LoVo (cell line): ENCODE measurements around the gene VSIG10L2.

Experiments used
- DNase-seq: peaks from one replicate; pipeline ENCODE4 v3.0.0-alpha.2; 2016; ENCODE audit warnings: low spot score

The VSIG10L2 gene

DNA sequence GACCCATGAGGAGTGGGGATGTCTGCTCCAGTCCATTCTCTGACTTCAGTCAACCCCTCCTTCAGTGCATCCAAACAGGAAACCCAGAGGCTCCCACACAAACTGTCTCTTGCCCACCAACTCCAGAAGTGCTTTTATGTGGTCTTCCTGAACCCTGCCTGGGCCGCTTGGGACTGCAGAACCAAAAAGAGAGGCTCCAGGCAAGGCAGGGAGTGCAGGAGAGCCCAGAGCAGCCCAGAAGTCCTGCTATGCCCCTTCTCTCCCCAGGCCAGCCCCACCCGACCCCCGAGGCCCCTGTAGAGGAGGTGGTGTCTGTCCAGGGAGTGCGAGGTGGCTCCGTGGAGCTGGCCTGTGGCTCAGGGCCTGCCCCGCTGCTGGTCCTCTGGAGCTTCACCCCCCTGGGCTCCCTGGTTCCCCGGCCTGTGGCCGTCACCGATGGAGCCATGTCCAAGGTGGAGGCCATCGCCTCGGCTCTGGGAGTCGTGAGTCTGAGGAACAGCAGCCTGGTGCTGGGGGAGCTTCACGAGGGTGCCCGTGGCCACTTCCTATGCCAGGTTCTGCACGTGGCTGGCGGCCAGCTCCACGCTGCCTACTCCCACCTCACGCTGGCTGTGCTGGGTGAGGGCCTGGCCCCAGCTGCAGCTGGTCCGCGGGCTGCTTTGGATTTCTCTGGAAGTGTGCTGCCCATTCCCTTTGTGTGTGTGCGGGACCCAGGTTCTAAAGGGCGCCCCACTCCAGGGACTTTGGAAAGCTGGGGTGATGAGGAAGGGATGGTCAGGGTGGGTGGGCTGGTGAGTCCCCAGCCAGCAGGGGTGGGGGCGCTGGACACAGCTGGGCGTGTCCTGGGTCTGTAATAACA, 1.8 kb downstream of the VSIG10L2 start:
- no peak for DNase-seq

DNA sequence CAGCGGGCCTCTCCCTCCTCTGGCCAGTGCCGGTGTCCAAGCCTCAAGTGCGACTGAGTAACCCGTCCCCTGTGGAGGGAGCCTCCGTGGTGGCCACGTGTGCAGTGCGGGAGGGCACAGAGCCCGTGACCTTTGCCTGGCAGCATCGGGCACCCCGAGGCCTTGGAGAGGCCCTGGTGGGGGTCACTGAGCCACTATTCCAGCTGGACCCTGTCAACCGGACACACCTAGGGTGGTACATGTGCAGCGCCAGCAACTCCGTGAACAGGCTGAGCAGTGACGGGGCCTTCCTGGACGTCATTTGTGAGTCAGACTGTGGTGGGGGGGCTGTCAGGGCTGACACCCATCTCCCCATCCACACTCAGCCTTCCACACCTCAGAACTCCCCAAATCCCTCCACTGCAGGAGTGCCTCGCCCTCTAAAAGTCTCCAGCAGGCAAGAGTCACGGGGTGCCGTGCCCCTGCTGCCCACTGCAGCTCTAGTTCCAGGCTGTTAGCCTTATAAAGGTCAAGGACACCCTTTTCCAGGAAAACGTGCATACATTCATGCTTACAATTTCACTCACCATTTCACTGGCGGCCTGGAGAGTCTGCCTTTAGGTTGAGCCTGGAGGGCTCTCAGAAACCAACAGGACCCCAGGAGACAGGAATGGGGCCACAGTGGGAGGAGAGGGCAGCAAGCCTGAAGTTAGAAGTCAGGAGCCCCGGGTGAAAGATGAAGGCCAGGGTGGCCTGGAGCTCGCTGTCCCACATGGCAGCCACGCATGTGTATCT, 2.6 kb downstream of the VSIG10L2 start:
- DNase-seq, result no peak

DNA sequence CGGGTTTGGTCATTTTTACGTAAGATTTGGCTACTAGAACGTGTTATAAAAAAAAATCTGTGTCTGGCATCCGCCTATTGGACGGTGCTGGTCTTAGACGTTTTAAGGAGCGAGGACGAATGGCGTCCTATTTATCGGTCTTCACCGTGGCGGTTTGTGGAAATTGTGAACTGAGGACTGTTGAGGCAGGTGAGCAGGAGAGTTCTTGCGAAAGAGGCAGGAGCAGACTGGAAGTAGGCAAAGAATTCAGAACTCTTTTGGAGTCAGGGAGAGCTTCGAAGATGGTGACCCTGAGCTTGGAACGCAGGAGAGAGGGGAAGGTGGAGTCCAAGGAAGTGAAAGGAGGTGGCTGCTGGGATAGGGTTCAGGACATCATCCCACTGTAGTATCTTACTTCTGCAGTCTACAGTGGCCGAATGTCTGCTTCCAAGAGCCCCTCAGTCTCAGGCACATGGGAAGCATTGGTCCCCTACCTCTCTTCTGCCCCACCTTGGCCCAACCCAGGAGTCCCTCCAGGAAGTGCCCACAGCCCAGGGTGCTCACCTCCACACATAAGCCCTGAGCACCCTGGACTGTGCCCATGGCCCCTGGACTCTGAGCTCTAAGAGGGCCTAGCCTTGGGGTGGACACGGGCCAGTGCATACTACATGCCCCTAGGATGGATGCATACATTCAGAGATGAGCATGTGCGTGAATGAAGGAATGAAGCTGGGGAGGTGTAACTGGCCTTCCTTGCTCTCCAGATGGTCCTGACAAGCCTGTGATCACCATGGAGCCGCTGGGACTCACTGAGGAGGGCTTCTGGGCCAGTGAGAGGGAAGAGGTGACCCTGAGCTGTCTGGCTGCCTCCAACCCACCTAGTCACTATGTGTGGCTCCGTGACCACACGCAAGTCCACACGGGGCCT, 3.7 kb downstream of the VSIG10L2 start:
- DNase-seq, result no peak

DNA sequence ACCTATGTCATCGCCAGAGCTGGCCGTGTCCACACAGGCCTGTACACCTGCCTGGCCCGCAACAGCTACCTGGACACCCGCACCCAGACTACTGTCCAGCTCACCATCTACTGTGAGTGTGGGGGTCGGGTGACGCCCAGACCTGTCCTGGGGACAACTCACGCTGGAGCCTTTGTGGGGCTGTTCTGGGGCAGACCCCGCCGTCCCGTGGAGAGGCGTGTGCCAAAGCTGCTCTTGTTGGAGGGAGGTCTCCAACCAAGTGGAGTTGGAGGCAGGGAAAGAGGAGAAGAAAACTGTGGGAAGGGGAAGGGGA, 4.3 kb downstream of the VSIG10L2 start:
- DNase-seq, result no peak

DNA sequence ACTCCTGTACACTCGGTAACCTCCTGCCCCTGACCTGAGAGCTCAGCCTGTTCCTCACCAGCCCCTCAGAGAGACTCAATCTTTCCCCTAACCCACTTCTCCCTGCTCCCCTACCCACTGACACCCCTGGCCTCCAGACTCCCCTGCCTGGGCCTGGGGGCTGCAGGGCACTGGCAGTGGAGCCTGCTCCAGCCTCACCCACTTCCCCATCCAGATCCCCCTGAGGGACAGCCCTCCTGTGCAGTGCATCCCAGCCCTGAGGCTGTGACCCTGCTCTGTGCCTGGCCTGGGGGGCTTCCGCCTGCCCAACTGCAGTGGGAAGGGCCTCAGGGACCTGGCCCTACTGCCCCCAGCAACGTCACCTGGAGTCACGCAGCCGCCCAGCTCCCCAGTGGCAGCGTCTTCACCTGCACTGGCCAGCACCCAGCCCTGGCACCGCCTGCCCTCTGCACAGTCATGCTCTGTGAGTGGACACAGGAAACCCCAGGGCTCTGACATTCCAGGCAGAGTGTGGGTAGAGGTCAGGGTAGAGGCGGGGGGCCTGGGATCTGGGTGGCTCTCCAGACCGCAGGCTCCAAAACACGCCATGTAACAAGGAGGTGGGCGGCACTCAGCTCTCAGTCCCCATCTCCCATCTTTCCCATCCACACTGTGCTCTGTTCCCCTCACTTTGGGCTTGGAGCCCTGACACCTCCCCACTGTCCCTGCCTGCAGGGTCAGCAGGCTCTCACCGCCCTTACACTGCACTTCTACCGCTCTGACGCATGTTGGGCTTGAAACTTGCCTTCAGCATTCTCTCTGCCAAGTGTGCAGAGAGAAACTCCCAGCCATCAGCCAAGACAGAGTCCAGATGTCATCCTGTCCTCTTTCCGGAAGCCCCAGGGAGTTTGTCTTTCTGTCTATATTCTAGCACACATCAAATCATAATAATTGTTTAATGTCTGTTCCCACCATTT, 5.1 kb downstream of the VSIG10L2 start:
- DNase-seq, result no peak

DNA sequence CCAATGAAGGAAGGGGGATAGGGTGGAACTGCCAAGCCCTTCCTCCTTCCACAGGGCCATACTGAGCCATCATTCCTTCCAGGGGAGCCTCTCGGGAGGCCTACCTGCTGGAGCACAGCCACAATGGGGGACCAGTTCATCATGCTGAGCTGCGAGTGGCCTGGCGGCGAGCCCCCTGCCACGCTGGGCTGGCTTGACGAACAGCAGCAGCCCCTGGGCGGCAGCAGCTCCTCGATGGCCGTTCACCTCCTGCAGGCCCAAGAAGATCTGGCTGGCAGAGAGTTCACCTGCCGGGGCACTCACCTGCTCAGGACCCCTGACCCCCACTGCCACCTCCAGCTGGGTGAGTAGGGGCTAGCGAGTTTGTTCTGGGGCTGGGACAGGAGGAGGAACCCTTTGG, 5.9 kb downstream of the VSIG10L2 start:
- DNase-seq, result no peak

DNA sequence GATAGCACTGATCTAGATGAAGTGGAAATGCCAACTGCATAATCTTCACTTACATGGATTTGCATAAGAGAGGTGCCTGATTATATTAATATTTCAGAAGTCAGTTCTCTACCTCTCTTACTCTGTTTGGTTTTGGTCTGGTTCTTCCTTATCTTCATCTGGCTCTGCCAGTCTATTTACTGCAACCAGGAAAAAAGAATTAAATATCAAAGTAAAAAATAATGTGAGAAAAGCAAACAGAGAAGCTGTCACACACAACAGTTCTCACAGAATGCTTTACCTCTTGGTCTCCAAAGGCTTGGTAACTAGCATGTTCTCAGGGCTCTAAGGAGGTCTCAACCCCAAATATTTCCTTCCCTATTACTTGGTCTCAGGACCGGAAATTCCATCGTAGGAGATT, 6.7 kb downstream of the VSIG10L2 start:
- DNase-seq, result no peak

DNA sequence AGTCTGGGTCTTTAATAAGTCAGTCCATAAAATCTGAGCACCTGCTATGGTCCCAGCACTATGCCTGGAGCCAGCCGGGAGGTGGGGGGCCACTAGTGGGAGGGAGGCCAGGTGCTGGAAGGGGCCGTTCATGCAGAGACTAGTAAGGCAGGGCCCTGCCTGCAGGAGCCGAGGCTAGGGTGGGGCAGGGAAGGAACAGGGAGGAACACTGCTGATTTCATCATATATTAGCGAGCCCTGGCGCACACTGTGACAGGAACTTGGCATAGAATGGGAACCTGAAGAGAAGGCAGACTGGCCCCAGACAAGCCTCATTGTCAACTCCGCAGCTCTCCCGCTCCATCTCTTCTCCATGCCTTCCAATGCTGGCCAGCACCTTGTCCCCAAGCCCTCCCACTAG, 7.1 kb downstream of the VSIG10L2 start:
- no peak for DNase-seq

DNA sequence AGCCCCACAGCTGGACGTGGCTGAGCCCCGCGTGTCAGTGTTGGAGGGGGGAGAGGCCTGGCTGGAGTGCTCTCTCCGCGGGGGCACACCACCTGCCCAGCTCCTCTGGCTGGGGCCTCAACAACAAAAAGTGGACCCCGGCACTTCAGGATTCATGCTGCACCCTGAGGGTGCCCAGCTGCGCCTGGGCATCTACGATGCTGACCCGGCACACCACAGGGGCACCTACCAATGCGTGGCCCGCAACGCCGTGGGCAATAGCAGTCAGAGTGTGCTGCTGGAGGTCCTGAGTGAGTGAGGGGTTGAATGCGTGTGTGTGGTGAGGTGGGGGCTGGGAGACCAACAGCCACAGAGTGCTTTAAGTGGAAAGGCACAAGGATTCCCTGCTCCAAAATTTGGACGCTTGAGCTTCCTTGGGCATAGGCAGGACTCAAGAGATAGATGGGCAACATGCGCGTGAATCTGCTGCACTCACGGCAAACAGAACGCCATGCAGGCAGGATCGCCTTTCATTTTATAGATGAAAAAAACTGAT, 7.6 kb downstream of the VSIG10L2 start:
- DNase-seq, result no peak

DNA sequence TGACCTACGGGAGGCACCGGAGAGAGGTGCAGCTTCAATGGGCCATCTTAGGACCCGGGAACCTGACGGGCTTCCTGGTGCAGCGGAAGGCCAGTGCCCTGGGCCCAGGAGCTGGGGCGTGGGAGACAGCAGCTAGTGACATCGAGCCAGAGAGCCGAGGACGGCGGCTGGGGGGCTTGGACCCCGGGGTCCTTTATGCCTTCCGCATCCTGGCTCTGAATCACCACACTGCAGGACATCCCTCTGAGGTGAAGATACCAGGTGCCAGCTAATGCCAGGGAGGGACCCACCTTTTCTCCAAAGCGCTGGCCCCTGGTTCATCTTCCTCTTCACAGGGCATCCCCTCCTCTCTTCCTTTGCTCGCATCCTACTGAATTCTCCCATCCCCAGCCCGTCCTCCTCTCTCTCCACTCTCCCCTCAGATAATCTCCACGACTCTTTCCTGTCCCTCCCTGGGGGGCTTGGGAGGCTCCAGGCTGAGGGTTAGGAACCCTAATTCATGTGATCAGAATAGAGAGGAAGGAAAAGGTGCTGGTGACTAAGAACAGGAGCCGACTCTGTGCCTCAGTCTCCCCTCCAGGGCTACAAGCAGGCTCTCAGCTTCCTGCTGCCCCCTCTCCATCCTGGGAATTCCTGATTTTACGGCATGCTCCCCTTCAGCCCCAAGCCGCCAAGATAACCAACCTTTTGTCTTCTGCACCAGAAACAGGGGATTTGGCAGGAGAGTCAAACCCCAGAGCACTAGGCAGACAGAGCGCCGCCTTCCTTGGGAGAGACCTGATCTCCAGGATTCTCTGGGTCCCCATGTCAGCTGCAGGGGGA, 8.5 kb downstream of the VSIG10L2 start:
- no peak for DNase-seq

DNA sequence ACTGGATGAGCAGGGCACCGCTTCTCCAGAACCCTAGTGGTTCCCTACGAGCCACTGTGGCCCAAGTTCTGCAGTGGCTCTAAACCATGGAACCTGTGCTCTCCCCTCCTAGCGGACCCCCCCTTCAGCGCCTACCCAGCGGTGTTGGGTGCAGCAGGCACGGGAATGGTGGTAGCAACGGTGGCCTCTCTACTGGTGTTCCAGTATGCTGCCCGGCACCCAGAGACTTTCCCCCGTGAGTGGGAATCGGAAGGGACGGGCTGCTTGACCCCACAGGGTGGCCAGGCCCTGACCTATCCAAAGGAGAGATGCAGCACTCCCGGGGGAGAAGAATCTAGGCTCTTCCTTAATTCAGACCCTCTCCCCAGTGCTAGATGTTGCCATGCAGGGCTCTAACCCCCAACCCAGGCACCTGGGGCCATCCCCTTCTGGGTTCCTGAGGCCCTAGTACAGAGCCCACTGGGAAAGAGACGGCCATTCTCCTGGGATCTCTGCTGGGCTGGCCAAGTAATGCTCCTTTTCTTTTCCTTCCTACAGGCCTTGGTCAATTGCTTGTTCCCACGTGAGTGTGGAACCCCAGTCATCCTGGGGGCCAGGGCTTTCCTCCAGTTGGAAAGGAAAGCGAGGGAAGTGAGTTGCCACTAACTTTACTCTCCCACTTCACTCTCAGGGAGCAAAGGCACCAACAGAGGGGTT, 9.2 kb downstream of the VSIG10L2 start:
- DNase-seq, result no peak

DNA sequence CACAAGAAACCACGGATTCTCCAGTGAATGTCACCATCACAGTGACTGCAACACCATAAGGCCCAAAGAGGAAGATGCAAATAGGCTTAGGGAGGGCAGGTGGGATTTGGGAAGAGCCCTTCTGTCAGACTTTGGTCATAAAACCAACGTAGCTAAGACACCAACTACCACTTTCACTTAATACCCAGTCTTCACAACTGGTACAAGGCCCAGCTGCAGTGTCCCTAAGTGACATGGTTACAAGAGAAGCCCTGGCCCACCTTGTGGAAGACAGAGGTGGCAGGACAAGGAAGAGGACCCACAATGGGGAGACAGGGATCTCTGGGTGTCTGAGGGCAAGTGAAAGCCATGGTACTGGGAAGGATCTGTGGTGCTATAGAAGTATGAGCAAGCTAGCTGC, 10.0 kb downstream of the VSIG10L2 start:
- no peak for DNase-seq

DNA sequence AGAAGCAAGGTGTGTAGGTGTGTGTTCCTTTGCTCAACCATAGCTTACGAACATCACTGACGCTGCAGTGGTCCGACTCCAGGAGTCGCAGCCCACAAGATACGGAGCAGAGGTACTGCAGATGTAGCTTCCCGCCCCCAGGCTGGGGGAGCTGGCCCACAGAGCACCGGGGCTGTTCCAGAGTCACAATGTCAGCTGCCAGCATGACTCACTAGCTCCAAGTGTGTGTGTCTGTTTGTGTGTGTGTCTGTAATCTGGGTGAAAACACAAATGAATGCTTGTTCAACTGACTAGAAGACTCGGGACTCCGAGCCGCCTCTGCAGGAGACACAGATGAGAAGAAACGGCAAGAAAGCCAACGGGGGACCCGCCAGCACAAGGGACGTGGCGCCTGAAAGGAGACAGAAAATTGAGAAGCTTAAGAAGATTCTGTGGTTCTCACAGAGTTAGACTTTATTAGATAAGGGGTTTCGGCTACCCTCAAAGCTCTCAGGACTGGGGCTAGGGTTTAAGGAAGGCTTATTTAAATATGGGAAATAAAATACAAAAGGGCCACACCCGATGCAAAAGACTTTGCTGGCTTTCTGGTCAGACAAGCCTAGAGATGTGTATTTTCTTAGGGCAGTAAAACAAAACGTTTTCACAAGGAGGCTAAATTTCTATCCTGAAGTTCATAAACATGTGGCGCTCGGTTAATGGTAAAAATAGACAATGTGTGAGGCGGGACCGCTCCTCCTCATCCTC, 10.7 kb downstream of the VSIG10L2 start:
- DNase-seq, result no peak

DNA sequence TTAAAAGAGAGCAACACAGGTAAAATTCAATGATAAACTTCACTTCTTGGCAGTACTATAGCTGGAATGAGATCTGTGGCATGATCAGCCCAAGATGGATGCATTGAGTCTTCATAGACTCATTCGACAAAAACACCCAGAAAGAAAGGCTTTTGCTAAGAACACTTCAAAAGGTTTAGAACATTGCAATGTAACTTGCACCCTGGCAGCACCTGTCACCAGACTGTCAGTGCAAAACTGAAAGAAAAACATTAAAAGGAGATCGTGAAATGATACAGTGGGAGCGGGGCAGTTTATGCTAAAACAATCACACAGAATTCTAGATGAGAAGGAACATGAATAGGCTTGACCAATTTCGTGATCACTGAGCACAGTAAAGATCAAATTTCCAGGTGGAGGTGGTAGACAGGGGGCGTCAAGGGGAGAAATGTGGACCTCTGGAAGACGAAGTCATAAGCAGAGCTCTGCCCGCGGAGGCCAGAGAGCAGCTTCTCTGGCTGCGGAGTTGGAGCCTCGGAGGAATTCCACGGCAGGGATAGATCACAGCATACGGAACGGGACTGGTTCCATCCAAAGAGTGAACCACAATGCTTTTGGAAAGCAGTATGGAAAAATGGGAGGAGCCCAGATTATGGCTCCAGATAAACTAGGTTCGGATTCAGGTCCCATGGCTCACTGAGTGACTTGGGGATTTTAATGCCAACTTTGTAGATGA, 11.9 kb downstream of the VSIG10L2 start:
- DNase-seq, result no peak

DNA sequence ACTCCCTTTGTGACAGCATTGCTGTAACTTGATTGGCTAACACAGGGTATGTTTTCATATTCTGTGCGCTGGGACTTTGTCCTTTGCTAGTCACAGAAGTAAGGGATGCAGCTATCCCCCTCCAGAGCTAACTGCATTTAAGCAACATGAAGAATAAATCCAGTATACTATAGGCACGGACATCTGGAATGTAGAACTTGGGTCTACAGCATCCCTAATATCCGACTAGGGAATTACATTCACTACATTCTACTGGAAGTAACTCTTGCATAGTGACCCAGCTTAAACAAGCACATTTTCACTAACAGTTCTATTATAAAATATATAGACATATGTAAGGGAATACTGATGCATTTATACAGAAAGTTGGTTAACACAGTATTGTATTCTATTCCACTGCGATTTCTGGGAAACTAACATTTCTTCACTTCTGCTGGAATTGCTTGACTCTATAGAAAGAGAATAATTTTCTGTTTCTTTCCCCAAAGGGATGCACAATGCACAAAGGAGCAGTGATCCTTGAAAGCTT, 13.1 kb downstream of the VSIG10L2 start:
- DNase-seq, result no peak

DNA sequence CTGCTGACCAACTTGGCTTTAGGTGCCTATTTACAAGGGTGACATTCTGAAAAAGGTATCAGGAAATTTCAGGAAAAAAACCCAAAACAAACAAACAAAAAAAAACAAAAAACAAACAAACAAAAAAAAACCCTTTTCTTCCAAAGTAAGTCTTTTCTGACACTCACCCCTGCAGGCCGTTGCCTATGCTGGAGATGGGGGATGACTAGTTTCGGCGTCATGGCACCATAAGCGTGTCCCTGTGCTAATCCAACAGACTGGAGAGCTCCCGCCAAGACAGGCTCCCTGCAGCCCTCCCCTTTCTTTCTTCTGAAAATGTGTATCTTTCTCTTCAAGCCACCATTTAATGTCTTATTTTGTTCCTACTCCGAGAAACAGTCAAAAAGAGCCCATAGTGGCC, 13.7 kb downstream of the VSIG10L2 start:
- no peak for DNase-seq

DNA sequence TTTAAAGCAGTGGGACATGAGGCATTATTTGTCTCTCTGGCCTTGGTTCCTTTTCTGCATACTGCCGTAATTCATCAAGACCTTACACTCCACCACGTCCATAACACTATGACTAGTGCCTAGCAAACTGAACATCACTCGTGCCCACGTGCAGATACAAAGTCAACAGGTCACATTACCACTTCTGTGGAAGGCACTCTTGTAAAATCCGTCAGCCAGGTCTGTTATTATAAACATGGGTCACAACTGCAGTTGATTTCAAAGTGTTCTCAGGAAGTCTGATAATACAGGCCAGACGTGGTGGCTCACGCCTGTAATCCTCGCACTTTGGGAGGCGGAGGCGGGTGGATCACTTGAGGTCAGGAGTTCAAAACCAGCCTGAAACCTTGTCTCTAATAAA, 14.1 kb downstream of the VSIG10L2 start:
- no peak for DNase-seq

DNA sequence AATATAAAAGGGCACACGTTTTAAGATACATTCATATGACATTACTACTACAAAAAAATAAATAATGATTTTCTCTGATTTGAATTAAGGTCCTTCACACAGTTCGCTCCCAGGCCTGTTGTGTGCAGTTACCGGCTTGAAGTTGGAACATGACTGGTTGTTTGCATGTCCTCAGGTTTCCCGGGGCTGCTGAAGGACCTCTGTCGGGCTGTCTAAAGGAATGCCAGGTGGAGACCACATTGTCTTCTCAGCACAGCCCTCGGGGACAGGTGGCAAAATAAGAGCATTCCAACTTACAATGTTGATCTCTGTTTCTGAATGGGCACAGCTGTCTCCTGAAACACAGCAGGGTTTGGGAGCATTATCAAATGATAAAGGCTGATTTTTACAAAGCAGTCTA, 14.9 kb downstream of the VSIG10L2 start:
- no peak for DNase-seq
